ENCODE measurements around the gene SERPINE1. TPM values are rescaled to one million over a fixed set of nuclear protein-coding genes. Genes with fewer than 3 reads are reported as not detected.
A peak's percentile ranks its signal among the peaks of the same experiment; 100 is the strongest.

The SERPINE1 gene
- total and polyA plus RNA-seq, 2 experiments from 2014 or later, result 0.97 to 1.2 TPM

- Histone ChIP-seq H3K36me3 (ENCODE audit: insufficient read depth) (no peaks in the 10 kb centered on the region; the same call in 1 of the 2 replicates), H3K27ac (ENCODE audit: low read depth) (no peak overlapping the region), H4K20me1 (replicated peaks; ENCODE audit: insufficient read depth) (peaks cover 3% of the 10 kb centered on the region; the same call in 1 of the 2 replicates), H3K4me3 (peak overlapping the region; percentile 64), H3K4me1 (ENCODE audit: insufficient read depth) (peaks cover 51% of the 10 kb centered on the region), H3K9me2 (ENCODE audit: insufficient read depth) (no peaks in the 10 kb centered on the region), H3K4me2 (peak overlapping the region; percentile 98), H3F3A (replicated peaks; ENCODE audit: low read depth) (peaks cover 17% of the 10 kb centered on the region), H2AFZ (0 out of 2 replicates have a peak overlapping the region, but pooled peaks have one; percentile 23), H3K27me3 (ENCODE audit: insufficient read depth) (peaks cover 100% of the 10 kb centered on the region), H3K79me2 (replicated peaks; ENCODE audit: insufficient read depth) (no peaks in the 10 kb centered on the region)
- peaks cover 55% of the 10 kb centered on the region for H3K4me1 Mint-ChIP-seq
- peak; percentile 3 for ATAC-seq
- H3K27me3 Mint-ChIP-seq (ENCODE audit: insufficient read depth, low read depth, poor library complexity), result peaks cover 98% of the 10 kb centered on the region
- DNase-seq (ENCODE audit: low spot score), result peak; percentile 87
- TF ChIP-seq POLR2AphosphoS5 (IDR thresholded peaks at IDR 0.05; ENCODE audit: low read depth), result no peak; the same call in 1 of the 2 replicates
- no peak for TF ChIP-seq NANOG (IDR thresholded peaks at IDR 0.05; ENCODE audit: borderline replicate concordance)
- TF ChIP-seq EZH2phosphoT487 (IDR thresholded peaks at IDR 0.05; ENCODE audit: unreplicated experiment), result peak; percentile 43
- TF ChIP-seq JUNB (IDR thresholded peaks at IDR 0.05; ENCODE audit: unreplicated experiment), result no peak
- no peak for TF ChIP-seq CTCF (conservative IDR thresholded peaks at IDR 0.05; ENCODE audit: low read depth in 2 of 2)
- TF ChIP-seq, protein P1, sequence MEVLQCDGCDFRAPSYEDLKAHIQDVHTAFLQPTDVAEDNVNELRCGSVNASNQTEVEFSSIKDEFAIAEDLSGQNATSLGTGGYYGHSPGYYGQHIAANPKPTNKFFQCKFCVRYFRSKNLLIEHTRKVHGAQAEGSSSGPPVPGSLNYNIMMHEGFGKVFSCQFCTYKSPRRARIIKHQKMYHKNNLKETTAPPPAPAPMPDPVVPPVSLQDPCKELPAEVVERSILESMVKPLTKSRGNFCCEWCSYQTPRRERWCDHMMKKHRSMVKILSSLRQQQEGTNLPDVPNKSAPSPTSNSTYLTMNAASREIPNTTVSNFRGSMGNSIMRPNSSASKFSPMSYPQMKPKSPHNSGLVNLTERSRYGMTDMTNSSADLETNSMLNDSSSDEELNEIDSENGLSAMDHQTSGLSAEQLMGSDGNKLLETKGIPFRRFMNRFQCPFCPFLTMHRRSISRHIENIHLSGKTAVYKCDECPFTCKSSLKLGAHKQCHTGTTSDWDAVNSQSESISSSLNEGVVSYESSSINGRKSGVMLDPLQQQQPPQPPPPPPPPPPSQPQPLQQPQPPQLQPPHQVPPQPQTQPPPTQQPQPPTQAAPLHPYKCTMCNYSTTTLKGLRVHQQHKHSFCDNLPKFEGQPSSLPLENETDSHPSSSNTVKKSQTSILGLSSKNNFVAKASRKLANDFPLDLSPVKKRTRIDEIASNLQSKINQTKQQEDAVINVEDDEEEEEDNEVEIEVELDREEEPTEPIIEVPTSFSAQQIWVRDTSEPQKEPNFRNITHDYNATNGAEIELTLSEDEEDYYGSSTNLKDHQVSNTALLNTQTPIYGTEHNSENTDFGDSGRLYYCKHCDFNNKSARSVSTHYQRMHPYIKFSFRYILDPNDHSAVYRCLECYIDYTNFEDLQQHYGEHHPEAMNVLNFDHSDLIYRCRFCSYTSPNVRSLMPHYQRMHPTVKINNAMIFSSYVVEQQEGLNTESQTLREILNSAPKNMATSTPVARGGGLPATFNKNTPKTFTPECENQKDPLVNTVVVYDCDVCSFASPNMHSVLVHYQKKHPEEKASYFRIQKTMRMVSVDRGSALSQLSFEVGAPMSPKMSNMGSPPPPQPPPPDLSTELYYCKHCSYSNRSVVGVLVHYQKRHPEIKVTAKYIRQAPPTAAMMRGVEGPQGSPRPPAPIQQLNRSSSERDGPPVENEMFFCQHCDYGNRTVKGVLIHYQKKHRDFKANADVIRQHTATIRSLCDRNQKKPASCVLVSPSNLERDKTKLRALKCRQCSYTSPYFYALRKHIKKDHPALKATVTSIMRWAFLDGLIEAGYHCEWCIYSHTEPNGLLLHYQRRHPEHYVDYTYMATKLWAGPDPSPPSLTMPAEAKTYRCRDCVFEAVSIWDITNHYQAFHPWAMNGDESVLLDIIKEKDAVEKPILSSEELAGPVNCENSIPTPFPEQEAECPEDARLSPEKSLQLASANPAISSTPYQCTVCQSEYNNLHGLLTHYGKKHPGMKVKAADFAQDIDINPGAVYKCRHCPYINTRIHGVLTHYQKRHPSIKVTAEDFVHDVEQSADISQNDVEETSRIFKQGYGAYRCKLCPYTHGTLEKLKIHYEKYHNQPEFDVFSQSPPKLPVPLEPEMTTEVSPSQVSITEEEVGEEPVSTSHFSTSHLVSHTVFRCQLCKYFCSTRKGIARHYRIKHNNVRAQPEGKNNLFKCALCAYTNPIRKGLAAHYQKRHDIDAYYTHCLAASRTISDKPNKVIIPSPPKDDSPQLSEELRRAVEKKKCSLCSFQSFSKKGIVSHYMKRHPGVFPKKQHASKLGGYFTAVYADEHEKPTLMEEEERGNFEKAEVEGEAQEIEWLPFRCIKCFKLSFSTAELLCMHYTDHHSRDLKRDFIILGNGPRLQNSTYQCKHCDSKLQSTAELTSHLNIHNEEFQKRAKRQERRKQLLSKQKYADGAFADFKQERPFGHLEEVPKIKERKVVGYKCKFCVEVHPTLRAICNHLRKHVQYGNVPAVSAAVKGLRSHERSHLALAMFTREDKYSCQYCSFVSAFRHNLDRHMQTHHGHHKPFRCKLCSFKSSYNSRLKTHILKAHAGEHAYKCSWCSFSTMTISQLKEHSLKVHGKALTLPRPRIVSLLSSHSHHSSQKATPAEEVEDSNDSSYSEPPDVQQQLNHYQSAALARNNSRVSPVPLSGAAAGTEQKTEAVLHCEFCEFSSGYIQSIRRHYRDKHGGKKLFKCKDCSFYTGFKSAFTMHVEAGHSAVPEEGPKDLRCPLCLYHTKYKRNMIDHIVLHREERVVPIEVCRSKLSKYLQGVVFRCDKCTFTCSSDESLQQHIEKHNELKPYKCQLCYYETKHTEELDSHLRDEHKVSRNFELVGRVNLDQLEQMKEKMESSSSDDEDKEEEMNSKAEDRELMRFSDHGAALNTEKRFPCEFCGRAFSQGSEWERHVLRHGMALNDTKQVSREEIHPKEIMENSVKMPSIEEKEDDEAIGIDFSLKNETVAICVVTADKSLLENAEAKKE (CRISPR knock-in tag; IDR thresholded peaks at IDR 0.05), result no peak
- TF ChIP-seq, protein P2, sequence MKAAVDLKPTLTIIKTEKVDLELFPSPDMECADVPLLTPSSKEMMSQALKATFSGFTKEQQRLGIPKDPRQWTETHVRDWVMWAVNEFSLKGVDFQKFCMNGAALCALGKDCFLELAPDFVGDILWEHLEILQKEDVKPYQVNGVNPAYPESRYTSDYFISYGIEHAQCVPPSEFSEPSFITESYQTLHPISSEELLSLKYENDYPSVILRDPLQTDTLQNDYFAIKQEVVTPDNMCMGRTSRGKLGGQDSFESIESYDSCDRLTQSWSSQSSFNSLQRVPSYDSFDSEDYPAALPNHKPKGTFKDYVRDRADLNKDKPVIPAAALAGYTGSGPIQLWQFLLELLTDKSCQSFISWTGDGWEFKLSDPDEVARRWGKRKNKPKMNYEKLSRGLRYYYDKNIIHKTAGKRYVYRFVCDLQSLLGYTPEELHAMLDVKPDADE (IDR thresholded peaks at IDR 0.05), result no peak
- TF ChIP-seq EZH2 (IDR thresholded peaks at IDR 0.05; ENCODE audit: low read depth, unreplicated experiment), result peak; percentile 51
- TF ChIP-seq CREB1 (CRISPR knock-in tag; IDR thresholded peaks at IDR 0.05; ENCODE audit: low read depth), result peak; percentile 30; the same call in 1 of the 2 replicates
- no peaks in the 10 kb centered on the region; the same call in 2 of the 3 replicates for H3K36me3 Mint-ChIP-seq (ENCODE audit: low read depth)
- H3K27ac Mint-ChIP-seq, result no peak overlapping the region
- peaks cover 4% of the 10 kb centered on the region; the same call in 2 of the 3 replicates for H3K9me3 Mint-ChIP-seq
- peak overlapping the region; percentile 74 for H3K4me3 Mint-ChIP-seq
These were observed 45.3 kb downstream of the SERPINE1 start for GRCh38 chr7:101172005-101172853.

Measured in GM23338 (cell line).